ENCODE data around the gene SDC1. TPM values are rescaled to one million over a fixed set of nuclear protein-coding genes. Genes with fewer than 3 reads are reported as not detected.

SDC1 gene
- total and polyA plus RNA-seq, 8 donors = 88.9 to 278 (median 117) TPM

GRCh38 chr2:20190876-20191713, 33.8 kb downstream of the SDC1 start:
- ATAC-seq = peak; percentile 44
- H3K27me3 ChIP-seq = no peaks in the 10 kb centered on the region
- no peak overlapping the region for H3K4me3 ChIP-seq
- no peaks in the 10 kb centered on the region for H3K36me3 ChIP-seq
- no peaks in the 10 kb centered on the region for H3K9me3 ChIP-seq
- H3K27ac ChIP-seq = no peak overlapping the region
- TF ChIP-seq CTCF (IDR thresholded peaks at IDR 0.05) = peak in 1 of 2 donors; percentile 20
- DNase-seq = peak in 1 of 4 donors; percentile 61
- peaks cover 0 to 3% of the 10 kb centered on the region in 2 donors for H3K4me1 ChIP-seq
- intact Hi-C loops (cut with DNase I) = no loop called here

- no peaks in the 10 kb centered on the region for H3K9me3 ChIP-seq
- H3K36me3 ChIP-seq = no peaks in the 10 kb centered on the region
- intact Hi-C loops (cut with DNase I) = no loop called here
- TF ChIP-seq CTCF (IDR thresholded peaks at IDR 0.05) = no peak
- H3K4me1 ChIP-seq = peaks cover 0 to 12% of the 10 kb centered on the region in 2 donors
- H3K27ac ChIP-seq = no peak overlapping the region
- ATAC-seq = no peak
- H3K27me3 ChIP-seq = no peaks in the 10 kb centered on the region
- no peak overlapping the region for H3K4me3 ChIP-seq
- DNase-seq = peak in 1 of 4 donors; percentile 58
Measured at GRCh38 chr2:20190170-20190569, 34.8 kb downstream of the SDC1 start.

- ATAC-seq (no peak), DNase-seq (no peak)
- Histone ChIP-seq H3K9me3 (no peaks in the 10 kb centered on the region), H3K27ac (no peak overlapping the region), H3K27me3 (no peaks in the 10 kb centered on the region), H3K4me1 (peaks cover 0 to 19% of the 10 kb centered on the region in 2 donors), H3K4me3 (no peak overlapping the region), H3K36me3 (no peaks in the 10 kb centered on the region)
- no peak for TF ChIP-seq CTCF (IDR thresholded peaks at IDR 0.05)
- intact Hi-C loops (cut with DNase I) = no loop called here
Measured at GRCh38 chr2:20189299-20189931, 35.5 kb downstream of the SDC1 start.

GRCh38 chr2:20188851-20189250, 36.1 kb downstream of the SDC1 start:
- Histone ChIP-seq H3K36me3 (no peaks in the 10 kb centered on the region), H3K4me3 (no peak overlapping the region), H3K9me3 (no peaks in the 10 kb centered on the region), H3K27me3 (no peaks in the 10 kb centered on the region), H3K27ac (no peak overlapping the region), H3K4me1 (peaks cover 0 to 21% of the 10 kb centered on the region in 2 donors)
- DNase-seq (peak in 1 of 4 donors; percentile 28), ATAC-seq (no peak)
- intact Hi-C loops (cut with DNase I) = no loop called here
- no peak for TF ChIP-seq CTCF (IDR thresholded peaks at IDR 0.05)

GRCh38 chr2:20188201-20188600, 36.7 kb downstream of the SDC1 start:
- no peak for ATAC-seq
- no peaks in the 10 kb centered on the region for H3K36me3 ChIP-seq
- H3K27me3 ChIP-seq = no peaks in the 10 kb centered on the region
- peaks cover 0 to 21% of the 10 kb centered on the region in 2 donors for H3K4me1 ChIP-seq
- no peak for TF ChIP-seq CTCF (IDR thresholded peaks at IDR 0.05)
- peak in 1 of 4 donors; percentile 62 for DNase-seq
- H3K4me3 ChIP-seq = no peak overlapping the region
- intact Hi-C loops (cut with DNase I) = no loop called here
- no peaks in the 10 kb centered on the region for H3K9me3 ChIP-seq
- no peak overlapping the region for H3K27ac ChIP-seq

Measured in left lung (tissue), 10 donors.